HepG2 (cell line): ENCODE results near the gene ZNF524. TPM values are rescaled to one million over a fixed set of nuclear protein-coding genes. Genes with fewer than 3 reads are reported as not detected.
A peak's percentile ranks its signal among the peaks of the same experiment; 100 is the strongest.

ENCODE experiments used
- ATRX ChIP-seq: sonication (generic); formaldehyde crosslinking; IDR thresholded peaks from 2 replicates; pipeline ENCODE4 v1.4.0; 2020; ENCODE audit warnings: missing genetic modification reagents, borderline replicate concordance
- CBFB ChIP-seq: sonication (generic); formaldehyde crosslinking; IDR thresholded peaks from 2 replicates; pipeline ENCODE4 v1.4.0; 2020; ENCODE audit warnings: missing genetic modification reagents
- CBX1 ChIP-seq: IDR thresholded peaks from one replicate; pipeline ENCODE4 v1.6.1; 2016; ENCODE audit warnings: antibody characterized with exemption, low read depth
- CC2D1A ChIP-seq: sonication (generic); formaldehyde crosslinking; IDR thresholded peaks from 2 replicates; pipeline ENCODE4 v1.8.1; 2023; ENCODE audit warnings: mild to moderate bottlenecking, missing genetic modification reagents
- CHD2 ChIP-seq: IDR thresholded peaks from 2 replicates; pipeline ENCODE4 v1.6.1; 2011; ENCODE audit warnings: low read depth, low read length, improper control_type of control experiment
- ELF1 ChIP-seq: sonication (generic); formaldehyde crosslinking; IDR thresholded peaks from 2 replicates; pipeline ENCODE4 v1.4.0; 2020; ENCODE audit warnings: missing genetic modification reagents
- ETV5 ChIP-seq: IDR thresholded peaks from 2 replicates; pipeline ENCODE4 v1.6.1; 2018; ENCODE audit warnings: missing biosample characterization, missing genetic modification reagents, inconsistent platforms, borderline replicate concordance
- FOXK1 ChIP-seq: sonication (generic); formaldehyde crosslinking; IDR thresholded peaks from 2 replicates; pipeline ENCODE4 v1.4.0; 2020; ENCODE audit warnings: low read depth, missing genetic modification reagents, borderline replicate concordance
- HOXD1 ChIP-seq: sonication (generic); formaldehyde crosslinking; IDR thresholded peaks from 2 replicates; pipeline ENCODE4 v1.5.0; 2020; ENCODE audit warnings: missing genetic modification reagents
- JDP2 ChIP-seq: sonication (generic); formaldehyde crosslinking; IDR thresholded peaks from 2 replicates; pipeline ENCODE4 v1.8.1; 2022; ENCODE audit warnings: missing genetic modification reagents, borderline replicate concordance
- KAT8 ChIP-seq: IDR thresholded peaks from 2 replicates; pipeline ENCODE4 v1.6.1; 2016; ENCODE audit warnings: missing genetic modification reagents, missing compliant biosample characterization
- NFYB ChIP-seq: sonication (generic); formaldehyde crosslinking; IDR thresholded peaks from 2 replicates; pipeline ENCODE4 v1.4.0; 2020; ENCODE audit warnings: missing genetic modification reagents
- PTBP1 ChIP-seq: fragments of 200-400 bp; formaldehyde crosslinking; IDR thresholded peaks from 2 replicates; pipeline ENCODE4 v1.6.1; 2018; ENCODE audit warnings: low read length, low read depth; ENCODE audit not compliant: poor library complexity, severe bottlenecking
- RBAK ChIP-seq: sonication (generic); formaldehyde crosslinking; IDR thresholded peaks from 2 replicates; pipeline ENCODE4 v1.5.1; 2020; ENCODE audit warnings: mild to moderate bottlenecking, missing genetic modification reagents
- SAFB2 ChIP-seq: sonication (generic); formaldehyde crosslinking; IDR thresholded peaks from 2 replicates; pipeline ENCODE4 v1.5.1; 2020; ENCODE audit warnings: missing genetic modification reagents, low read depth, mild to moderate bottlenecking, borderline replicate concordance
- SAP130 ChIP-seq: IDR thresholded peaks from 2 replicates; pipeline ENCODE4 v1.6.1; 2016; ENCODE audit warnings: low read depth
- SATB2 ChIP-seq: sonication (generic); formaldehyde crosslinking; IDR thresholded peaks from 2 replicates; pipeline ENCODE4 v1.5.0; 2020; ENCODE audit warnings: missing genetic modification reagents
- SRSF4 ChIP-seq: fragments of 200-400 bp; formaldehyde crosslinking; IDR thresholded peaks from one replicate; pipeline ENCODE4 v1.6.1; 2018; ENCODE audit warnings: mild to moderate bottlenecking, low read depth, low read length, moderate library complexity; ENCODE audit not compliant: poor library complexity, severe bottlenecking
- XBP1 ChIP-seq: sonication (generic); formaldehyde crosslinking; IDR thresholded peaks from 2 replicates; pipeline ENCODE4 v1.5.0; 2020; ENCODE audit warnings: missing genetic modification reagents
- ZBTB7A ChIP-seq: sonication (generic); formaldehyde crosslinking; IDR thresholded peaks from 2 replicates; pipeline ENCODE4 v1.8.0; 2022; ENCODE audit warnings: mild to moderate bottlenecking, missing genetic modification reagents
- ZFAT ChIP-seq: sonication (generic); formaldehyde crosslinking; conservative IDR thresholded peaks from 2 replicates; pipeline ENCODE4 v1.8.1; 2023; ENCODE audit warnings: missing genetic modification reagents, inconsistent platforms
- ZFP91 ChIP-seq: sonication (generic); formaldehyde crosslinking; IDR thresholded peaks from 2 replicates; pipeline ENCODE4 v1.9.0; 2022; ENCODE audit warnings: missing genetic modification reagents, mild to moderate bottlenecking, borderline replicate concordance
- ZNF367 ChIP-seq: sonication (generic); formaldehyde crosslinking; IDR thresholded peaks from 2 replicates; pipeline ENCODE4 v1.4.0; 2020; ENCODE audit warnings: missing genetic modification reagents, borderline replicate concordance
- ZNF629 ChIP-seq: sonication (generic); formaldehyde crosslinking; conservative IDR thresholded peaks from 2 replicates; pipeline ENCODE4 v1.5.0; 2020; ENCODE audit warnings: missing genetic modification reagents
- ZSCAN21 ChIP-seq: sonication (generic); formaldehyde crosslinking; IDR thresholded peaks from 2 replicates; pipeline ENCODE4 v1.8.0; 2022; ENCODE audit warnings: mild to moderate bottlenecking, missing genetic modification reagents, moderate library complexity, borderline replicate concordance
- polyA plus RNA-seq, 8 experiments: library from polyadenylated mRNA; depleted of rRNA in 3 of 8; stranded (reverse) in 7 of 8; unstranded in 1 of 8; fragments of >200 nt; fragmentation: Illumina TruSeq in 4 of 8; extraction: Trizol in 4 of 8; gene quantifications; 2 replicates each; pipeline versions ENCODE4 v1.2.1 to v1.2.3, GENCODE V29; 2011 to 2016; ENCODE audit warnings: low read depth in 4 of 8, missing spikeins in 1 of 8, mixed read lengths in 1 of 8; ENCODE audit not compliant: insufficient read depth in 1 of 8
- total RNA-seq, 5 experiments: library from RNA; depleted of rRNA; stranded (reverse); fragments of >200 nt; fragmentation: Illumina TruSeq; extraction: Trizol; gene quantifications; 2 replicates each; pipeline ENCODE4 v1.2.3, GENCODE V29; 2016; ENCODE audit warnings: low read depth in 1 of 5
- TF ChIP-seq, protein P1 (sequence below): sonication (generic); formaldehyde crosslinking; IDR thresholded peaks from 2 replicates; pipeline ENCODE4 v1.4.0; 2020; ENCODE audit warnings: low read depth, mild to moderate bottlenecking, missing genetic modification reagents
- TF ChIP-seq, protein P2 (sequence below): sonication (generic); formaldehyde crosslinking; IDR thresholded peaks from 2 replicates; pipeline ENCODE4 v1.5.0; 2020; ENCODE audit warnings: mild to moderate bottlenecking, low read depth, missing genetic modification reagents, borderline replicate concordance

The ZNF524 gene
- total and polyA plus RNA-seq, 2 of the 13 experiments (the other 11 are each of a cell fraction or from before 2014, with no cell fraction given): 3.2 to 4.6 TPM

DNA sequence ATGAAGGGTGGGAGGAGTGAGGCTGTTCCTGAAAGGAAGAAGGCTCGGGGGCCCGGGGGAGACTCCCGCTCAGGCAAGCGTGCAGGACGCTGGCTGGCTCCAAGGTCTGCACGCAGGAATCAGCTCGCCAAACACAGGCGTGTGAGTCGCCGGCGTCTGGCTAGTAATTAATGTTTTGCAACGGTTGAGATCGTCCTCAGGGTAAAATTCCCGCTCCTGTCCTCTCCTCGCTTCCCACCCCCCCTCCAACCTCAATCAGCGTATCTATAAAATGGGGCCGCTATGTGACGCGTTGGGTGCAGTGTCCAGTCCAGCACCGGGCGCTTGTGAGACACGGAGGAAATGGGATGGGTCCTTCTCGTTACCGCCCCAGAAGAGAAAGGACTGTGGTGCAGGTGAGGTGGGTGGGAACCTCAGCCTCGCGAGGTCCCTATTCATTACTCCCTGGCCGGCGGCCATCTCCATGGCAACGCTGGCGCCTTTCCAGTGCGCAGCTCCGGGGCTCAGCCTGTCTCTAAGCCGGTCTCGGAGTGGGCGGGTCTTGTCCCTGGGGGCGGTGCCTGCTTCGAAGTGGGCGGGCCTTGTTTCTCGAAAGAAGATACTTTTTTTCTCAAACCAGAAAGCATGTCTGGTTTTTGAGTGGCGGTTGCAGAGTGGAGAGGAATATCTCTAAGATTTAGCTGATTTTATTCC, 13.0 kb upstream of the ZNF524 start (continued):
- TF ChIP-seq, protein P1, sequence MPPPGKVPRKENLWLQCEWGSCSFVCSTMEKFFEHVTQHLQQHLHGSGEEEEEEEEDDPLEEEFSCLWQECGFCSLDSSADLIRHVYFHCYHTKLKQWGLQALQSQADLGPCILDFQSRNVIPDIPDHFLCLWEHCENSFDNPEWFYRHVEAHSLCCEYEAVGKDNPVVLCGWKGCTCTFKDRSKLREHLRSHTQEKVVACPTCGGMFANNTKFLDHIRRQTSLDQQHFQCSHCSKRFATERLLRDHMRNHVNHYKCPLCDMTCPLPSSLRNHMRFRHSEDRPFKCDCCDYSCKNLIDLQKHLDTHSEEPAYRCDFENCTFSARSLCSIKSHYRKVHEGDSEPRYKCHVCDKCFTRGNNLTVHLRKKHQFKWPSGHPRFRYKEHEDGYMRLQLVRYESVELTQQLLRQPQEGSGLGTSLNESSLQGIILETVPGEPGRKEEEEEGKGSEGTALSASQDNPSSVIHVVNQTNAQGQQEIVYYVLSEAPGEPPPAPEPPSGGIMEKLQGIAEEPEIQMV (CRISPR knock-in tag): no peak
- TF ChIP-seq ZFAT (CRISPR knock-in tag) (no peak), SRSF4 (no peak), KAT8 (CRISPR knock-in tag) (no peak), SAFB2 (CRISPR knock-in tag) (no peak), ELF1 (CRISPR knock-in tag) (no peak), HOXD1 (no peak), XBP1 (CRISPR knock-in tag) (no peak), ZSCAN21 (CRISPR knock-in tag) (0 out of 2 replicates have a peak, but pooled peaks have one; percentile 6), ETV5 (CRISPR knock-in tag) (no peak), RBAK (CRISPR knock-in tag) (no peak), CBX1 (no peak), FOXK1 (CRISPR knock-in tag) (no peak), CBFB (no peak), PTBP1 (no peak), ZFP91 (CRISPR knock-in tag) (no peak), CHD2 (peak; percentile 90), SAP130 (CRISPR knock-in tag) (peak; percentile 82), NFYB (CRISPR knock-in tag) (no peak), ATRX (CRISPR knock-in tag) (no peak), JDP2 (CRISPR knock-in tag) (no peak), ZNF629 (peak; percentile 95), SATB2 (CRISPR knock-in tag) (no peak), CC2D1A (no peak), ZBTB7A (0 out of 2 replicates have a peak, but pooled peaks have one; percentile 28), ZNF367 (no peak)
- TF ChIP-seq, protein P2, sequence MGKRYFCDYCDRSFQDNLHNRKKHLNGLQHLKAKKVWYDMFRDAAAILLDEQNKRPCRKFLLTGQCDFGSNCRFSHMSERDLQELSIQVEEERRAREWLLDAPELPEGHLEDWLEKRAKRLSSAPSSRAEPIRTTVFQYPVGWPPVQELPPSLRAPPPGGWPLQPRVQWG: no peak
